Ovary (tissue), 9 donors: Measurements from ENCODE around the gene CUL9. TPM values are rescaled to one million over a fixed set of nuclear protein-coding genes. Genes with fewer than 3 reads are reported as not detected.

Source experiments
- DNase-seq, 5 donors: peaks; one replicate each; pipeline ENCODE4 v3.0.0-alpha.2; 2019 to 2020
- H3K27ac ChIP-seq, 2 donors: fragments of 200-600 bp; one replicate each; pipeline versions ENCODE4 v1.5.1 to v1.8.0; 2019 to 2022
- H3K27me3 ChIP-seq: fragments of 200-600 bp; one replicate; pipeline ENCODE4 v1.8.0; 2022
- H3K36me3 ChIP-seq: fragments of 200-600 bp; sonication (generic); one replicate; pipeline ENCODE4 v1.5.1; 2019
- H3K4me1 ChIP-seq: one replicate; pipeline ENCODE4 v1.8.1; 2013; ENCODE audit warnings: mild to moderate bottlenecking, moderate library complexity; ENCODE audit not compliant: insufficient read depth
- H3K4me3 ChIP-seq: fragments of 200-600 bp; sonication (generic); one replicate; pipeline ENCODE4 v1.5.1; 2017
- H3K9me3 ChIP-seq, 2 donors: fragments of 200-600 bp in 1 of 2; sonication (generic) in 1 of 2; one replicate each; pipeline versions ENCODE4 v1.5.1 to v1.8.1; 2013 to 2019; ENCODE audit warnings: mild to moderate bottlenecking in 1 of 2, moderate library complexity in 1 of 2
- EP300 ChIP-seq: sonication (generic); formaldehyde crosslinking; IDR thresholded peaks from one replicate; pipeline ENCODE4 v1.6.1; 2017; ENCODE audit warnings: antibody characterized with exemption
- POLR2A ChIP-seq: fragments of 450-650 bp; IDR thresholded peaks from one replicate; pipeline ENCODE4 v1.6.1; 2017; ENCODE audit warnings: antibody characterized with exemption, mild to moderate bottlenecking, moderate library complexity
- WGBS, 3 donors: extraction: QIAGEN DNeasy Blood & Tissue Kit in 1 of 3; methylation state at CpG; one replicate each; pipeline versions ENCODE4 v1.1.5 to v1.1.7; 2013 to 2017; 5-methylcytosine and 5-hydroxymethylcytosine counted together
- intact Hi-C, 4 donors: fragments of 100-400 bp; cut with DNase I; formaldehyde crosslinking; loops; one replicate each; pipeline versions ENCODE4 v1.11.0 to v1.15.1; 2022 to 2023
- polyA plus RNA-seq, 2 donors: library from polyadenylated mRNA; stranded (reverse); fragments of 200-250 nt in 1 of 2; fragments of 350-450 nt in 1 of 2; fragmentation: Illumina TruSeq in 1 of 2; extraction: RNeasy Lipid Tissue Mini Kit (QIAGEN cat#74804) in 1 of 2; gene quantifications; one replicate each; pipeline ENCODE4 v1.2.3, GENCODE V29; 2013 to 2014
- total RNA-seq, 7 donors: library from RNA; depleted of rRNA in 2 of 7; stranded (reverse); fragments of >200 nt in 2 of 7; fragmentation: NEBNext Ultra II Directional in 3 of 7; extraction: Animal tissue kit (Norgen Biotek cat#: 25700) in 3 of 7; gene quantifications; one replicate each; pipeline versions ENCODE4 v1.1.0 to v1.2.4, GENCODE V29; 2016 to 2023
- TF ChIP-seq, protein P1 (sequence below), 3 donors: fragments of 450-650 bp in 2 of 3; fragments of 200-600 bp in 1 of 3; IDR thresholded peaks; one replicate each; pipeline versions ENCODE4 v1.5.1 to v1.8.0; 2016 to 2022; ENCODE audit warnings: antibody characterized with exemption in 3 of 3, mild to moderate bottlenecking in 1 of 3
- donor health status: DM: no; HTN: no; CAD: no; lungs with moderate emphysema.
- donor health status: DM: no; HTN: no; CAD: no.
- donor health status: Bipolar disorder and iron deficiency.
- donor health status: DM: yes; HTN: yes; CAD: no.
- donor health status: DM: no; HTN: no; CAD: no.
- donor health status: DM: yes; HTN: yes; CAD: no.

CUL9 gene
- total and polyA plus RNA-seq, 9 donors, result 15.9 to 44.5 (median 30.0) TPM

DNA sequence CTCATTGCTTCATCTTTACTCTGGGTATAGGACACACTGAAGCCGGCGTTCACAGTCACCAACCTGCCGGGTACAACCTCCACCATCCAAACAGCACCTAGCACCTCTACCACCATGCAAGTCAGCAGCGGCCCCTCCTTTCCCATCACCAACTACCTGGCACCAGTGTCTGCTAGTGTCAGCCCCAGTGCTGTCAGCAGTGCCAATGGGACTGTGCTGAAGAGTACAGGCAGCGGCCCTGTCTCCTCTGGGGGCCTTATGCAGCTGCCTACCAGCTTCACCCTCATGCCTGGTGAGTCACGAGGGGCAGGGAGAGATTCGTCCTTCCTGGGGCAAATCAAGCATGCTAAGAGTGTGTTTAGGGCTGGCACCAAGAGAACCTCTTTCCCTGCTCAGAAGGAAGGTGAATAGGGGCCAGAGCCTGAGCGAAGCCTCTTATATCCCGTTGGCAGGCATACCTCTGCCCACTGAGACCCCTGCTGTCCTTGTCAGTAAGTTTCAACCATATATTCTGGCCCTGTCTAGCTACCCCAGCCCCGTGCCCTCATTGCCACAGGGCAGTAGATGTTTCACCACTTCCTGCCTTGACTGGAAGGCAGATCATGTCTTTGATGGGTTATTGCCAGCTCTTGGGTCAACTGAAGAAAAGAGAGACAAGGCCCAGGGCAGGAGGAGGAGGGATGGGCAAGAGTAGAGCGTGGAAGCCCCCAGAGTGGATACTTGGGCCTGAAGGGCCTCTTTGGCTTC lies 6.1 kb upstream of the CUL9 start:
- TF ChIP-seq POLR2A, result no peak
- TF ChIP-seq EP300, result no peak
- TF ChIP-seq, protein P1, sequence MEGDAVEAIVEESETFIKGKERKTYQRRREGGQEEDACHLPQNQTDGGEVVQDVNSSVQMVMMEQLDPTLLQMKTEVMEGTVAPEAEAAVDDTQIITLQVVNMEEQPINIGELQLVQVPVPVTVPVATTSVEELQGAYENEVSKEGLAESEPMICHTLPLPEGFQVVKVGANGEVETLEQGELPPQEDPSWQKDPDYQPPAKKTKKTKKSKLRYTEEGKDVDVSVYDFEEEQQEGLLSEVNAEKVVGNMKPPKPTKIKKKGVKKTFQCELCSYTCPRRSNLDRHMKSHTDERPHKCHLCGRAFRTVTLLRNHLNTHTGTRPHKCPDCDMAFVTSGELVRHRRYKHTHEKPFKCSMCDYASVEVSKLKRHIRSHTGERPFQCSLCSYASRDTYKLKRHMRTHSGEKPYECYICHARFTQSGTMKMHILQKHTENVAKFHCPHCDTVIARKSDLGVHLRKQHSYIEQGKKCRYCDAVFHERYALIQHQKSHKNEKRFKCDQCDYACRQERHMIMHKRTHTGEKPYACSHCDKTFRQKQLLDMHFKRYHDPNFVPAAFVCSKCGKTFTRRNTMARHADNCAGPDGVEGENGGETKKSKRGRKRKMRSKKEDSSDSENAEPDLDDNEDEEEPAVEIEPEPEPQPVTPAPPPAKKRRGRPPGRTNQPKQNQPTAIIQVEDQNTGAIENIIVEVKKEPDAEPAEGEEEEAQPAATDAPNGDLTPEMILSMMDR (IDR thresholded peaks at IDR 0.05), result no peak
- 83 to 91% (median 88%) methylated on average over 11 of the region's 11 CpGs for WGBS, 3 donors
- no peak for DNase-seq
- Histone ChIP-seq H3K27ac (no peak overlapping the region), H3K27me3 (no peaks in the 10 kb centered on the region), H3K36me3 (no peaks in the 10 kb centered on the region), H3K4me3 (no peak overlapping the region), H3K9me3 (no peaks in the 10 kb centered on the region), H3K4me1 (peaks cover 14% of the 10 kb centered on the region)
- intact Hi-C loops, result no loop called here

DNA sequence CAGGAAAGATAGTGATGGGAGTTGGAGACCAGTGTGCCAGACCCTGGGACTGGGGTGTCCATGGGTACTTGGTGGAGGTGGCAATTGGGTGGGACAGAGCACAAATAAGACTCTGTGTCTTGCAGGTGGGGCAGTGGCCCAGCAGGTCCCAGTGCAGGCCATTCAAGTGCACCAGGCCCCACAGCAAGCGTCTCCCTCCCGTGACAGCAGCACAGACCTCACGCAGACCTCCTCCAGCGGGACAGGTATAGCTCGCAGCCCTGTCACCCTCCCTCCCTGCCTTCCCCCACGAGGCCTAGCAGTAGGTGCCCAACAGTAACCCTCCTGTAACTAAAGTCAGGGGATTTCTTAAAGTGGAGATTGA lies 5.6 kb upstream of the CUL9 start:
- Histone ChIP-seq H3K27ac (no peak overlapping the region), H3K36me3 (no peaks in the 10 kb centered on the region), H3K27me3 (no peaks in the 10 kb centered on the region), H3K9me3 (no peaks in the 10 kb centered on the region), H3K4me1 (peaks cover 14% of the 10 kb centered on the region), H3K4me3 (no peak overlapping the region)
- TF ChIP-seq, protein P1 (IDR thresholded peaks at IDR 0.05), result no peak
- TF ChIP-seq POLR2A (no peak), EP300 (no peak)
- intact Hi-C loops, result no loop called here
- WGBS, 3 donors, result 88 to 91% (median 88%) methylated on average over 6 of the region's 6 CpGs
- DNase-seq, result no peak

DNA sequence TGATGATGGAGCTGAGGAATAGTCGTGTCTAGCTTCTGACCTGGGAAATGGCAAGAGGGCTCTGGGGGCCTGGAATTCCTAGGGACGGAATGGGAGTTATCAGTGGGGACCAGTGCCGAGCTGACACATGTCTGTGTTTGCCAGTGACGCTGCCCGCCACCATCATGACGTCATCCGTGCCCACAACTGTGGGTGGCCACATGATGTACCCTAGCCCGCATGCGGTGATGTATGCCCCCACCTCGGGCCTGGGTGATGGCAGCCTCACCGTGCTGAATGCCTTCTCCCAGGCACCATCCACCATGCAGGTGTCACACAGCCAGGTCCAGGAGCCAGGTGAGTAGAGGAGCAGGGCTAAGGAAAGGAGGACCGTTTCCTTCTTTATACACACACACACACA lies 3.8 kb upstream of the CUL9 start:
- 84 to 85% (median 84%) methylated on average over 12 of the region's 12 CpGs for whole genome bisulfite sequencing, 3 donors
- no peak overlapping the region for H3K4me3 ChIP-seq
- no peaks in the 10 kb centered on the region for H3K36me3 ChIP-seq
- H3K9me3 ChIP-seq, result no peaks in the 10 kb centered on the region
- TF ChIP-seq POLR2A (no peak), EP300 (no peak)
- TF ChIP-seq, protein P1 (IDR thresholded peaks at IDR 0.05), result no peak
- no peak overlapping the region for H3K27ac ChIP-seq
- H3K4me1 ChIP-seq, result peaks cover 10% of the 10 kb centered on the region
- DNase-seq, result no peak
- intact Hi-C loops, result no loop called here
- no peaks in the 10 kb centered on the region for H3K27me3 ChIP-seq

DNA sequence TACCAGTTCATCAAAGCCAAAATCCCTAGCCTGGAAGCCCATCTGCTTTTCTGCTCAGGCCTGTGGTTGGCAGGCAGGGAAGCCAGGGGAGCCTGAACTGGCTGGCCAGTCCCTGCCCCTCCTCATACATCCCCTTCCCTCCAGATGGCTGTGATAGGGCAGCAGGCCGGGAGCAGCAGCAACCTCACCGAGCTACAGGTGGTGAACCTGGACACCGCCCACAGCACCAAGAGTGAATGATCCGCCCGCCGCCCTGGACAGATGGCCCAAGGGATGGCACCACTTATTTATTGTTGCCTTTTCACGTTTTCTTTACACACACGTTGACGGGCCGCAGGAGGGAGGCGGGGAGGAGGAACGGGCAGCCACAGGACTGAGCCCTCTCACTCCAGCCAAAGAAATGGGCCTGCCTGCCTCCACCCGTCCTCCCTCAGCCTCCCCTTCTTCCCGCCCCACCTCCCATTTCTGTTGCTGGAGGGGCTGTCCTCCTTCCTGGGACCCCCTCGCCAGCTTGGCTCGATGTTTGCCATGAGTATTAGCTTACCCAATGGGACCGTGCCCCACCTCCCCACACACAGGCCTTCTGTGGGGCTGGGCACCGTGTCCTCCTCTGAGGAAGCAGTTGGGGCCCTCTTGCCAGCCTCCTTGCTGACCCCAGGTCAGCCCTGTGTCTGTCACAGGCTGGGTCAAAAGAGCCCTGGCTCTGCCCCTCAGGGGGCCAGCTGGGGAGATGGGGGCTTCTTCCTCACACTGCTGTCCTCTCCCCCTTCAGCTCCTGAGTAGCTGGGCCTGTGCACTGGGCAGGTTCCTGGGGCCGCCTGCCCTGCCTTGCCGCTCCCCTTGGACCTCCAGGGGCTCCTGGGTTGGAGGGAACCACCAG lies 2.8 kb upstream of the CUL9 start:
- no peak for TF ChIP-seq EP300
- TF ChIP-seq, protein P1 (IDR thresholded peaks at IDR 0.05), result no peak
- Histone ChIP-seq H3K27ac (no peak overlapping the region), H3K4me3 (no peak overlapping the region), H3K9me3 (no peaks in the 10 kb centered on the region), H3K36me3 (no peaks in the 10 kb centered on the region), H3K4me1 (peaks cover 4% of the 10 kb centered on the region), H3K27me3 (no peaks in the 10 kb centered on the region)
- intact Hi-C loops, result loop anchor here in 1 of 4 donors (1.0 kb wide), 1 partner anchor 151 kb away; no protein-coding TSS in a partner anchor
- no peak for DNase-seq
- 70 to 81% (median 78%) methylated on average over 20 of the region's 20 CpGs for WGBS, 3 donors
